ENCODE results near the gene ADAM19.

ADAM19 gene

GRCh38 chr5:157524887-157525286, 50.7 kb downstream of the ADAM19 start:
- no peak overlapping the region for H3K4me3 Mint-ChIP-seq

GRCh38 chr5:157523976-157524375, 51.6 kb downstream of the ADAM19 start:
- H3K9me3 Mint-ChIP-seq = no peaks in the 10 kb centered on the region
- peaks cover 4% of the 10 kb centered on the region for H3K36me3 Mint-ChIP-seq (ENCODE audit: low read depth)
- H3K27ac Mint-ChIP-seq = no peak overlapping the region

More at GRCh38 chr5:157524887-157525286, 50.7 kb downstream of the ADAM19 start:
- Mint-ChIP-seq H3K36me3 (ENCODE audit: low read depth) (peaks cover 4% of the 10 kb centered on the region), H3K27ac (no peak overlapping the region), H3K9me3 (no peaks in the 10 kb centered on the region), H3K4me1 (peaks cover 34% of the 10 kb centered on the region), H3K27me3 (ENCODE audit: low read depth, poor library complexity) (no peaks in the 10 kb centered on the region)
- TF ChIP-seq CTCF (IDR thresholded peaks at IDR 0.05) = no peak
- no peak for DNase-seq

GRCh38 chr5:157521704-157522029, 53.9 kb downstream of the ADAM19 start:
- no peaks in the 10 kb centered on the region for H3K36me3 Mint-ChIP-seq (ENCODE audit: low read depth)
- H3K27ac Mint-ChIP-seq = peak overlapping the region; percentile 31
- no peak for TF ChIP-seq CTCF (IDR thresholded peaks at IDR 0.05)
- H3K4me3 Mint-ChIP-seq = no peak overlapping the region
- no peaks in the 10 kb centered on the region for H3K9me3 Mint-ChIP-seq
- DNase-seq = no peak
- H3K27me3 Mint-ChIP-seq (ENCODE audit: low read depth, poor library complexity) = no peaks in the 10 kb centered on the region
- peaks cover 21% of the 10 kb centered on the region for H3K4me1 Mint-ChIP-seq

More at GRCh38 chr5:157523976-157524375, 51.6 kb downstream of the ADAM19 start:
- TF ChIP-seq CTCF (IDR thresholded peaks at IDR 0.05) = no peak
- no peak for DNase-seq
- Mint-ChIP-seq H3K4me3 (no peak overlapping the region), H3K27me3 (ENCODE audit: low read depth, poor library complexity) (no peaks in the 10 kb centered on the region), H3K4me1 (peaks cover 31% of the 10 kb centered on the region)

GRCh38 chr5:157520911-157521703, 54.5 kb downstream of the ADAM19 start:
- DNase-seq = no peak
- H3K27ac Mint-ChIP-seq = peak overlapping the region; percentile 31

GRCh38 chr5:157519579-157520253, 55.9 kb downstream of the ADAM19 start:
- Mint-ChIP-seq H3K36me3 (ENCODE audit: low read depth) (no peaks in the 10 kb centered on the region), H3K4me3 (no peak overlapping the region), H3K27me3 (ENCODE audit: low read depth, poor library complexity) (no peaks in the 10 kb centered on the region), H3K9me3 (no peaks in the 10 kb centered on the region), H3K4me1 (peaks cover 33% of the 10 kb centered on the region), H3K27ac (peak overlapping the region; percentile 19)
- TF ChIP-seq CTCF (IDR thresholded peaks at IDR 0.05) = no peak
- no peak for DNase-seq

More at GRCh38 chr5:157520911-157521703, 54.5 kb downstream of the ADAM19 start:
- Mint-ChIP-seq H3K9me3 (no peaks in the 10 kb centered on the region), H3K36me3 (ENCODE audit: low read depth) (no peaks in the 10 kb centered on the region), H3K4me3 (no peak overlapping the region), H3K4me1 (peaks cover 27% of the 10 kb centered on the region), H3K27me3 (ENCODE audit: low read depth, poor library complexity) (no peaks in the 10 kb centered on the region)
- no peak for TF ChIP-seq CTCF (IDR thresholded peaks at IDR 0.05)
